ENCODE results near the gene FBXO21. TPM values are rescaled to one million over a fixed set of nuclear protein-coding genes. Genes with fewer than 3 reads are reported as not detected.

The FBXO21 gene
- total and polyA plus RNA-seq, 7 experiments from 2014 or later: 30.4 to 62.9 (median 51.4) TPM

GRCh38 chr12:117119592-117120198, 70.6 kb downstream of the FBXO21 start:
- H3K36me3 ChIP-seq (ENCODE audit: control insufficient read depth in 2 of 3, insufficient read depth in 3 of 3, low read length in 3 of 3): no peaks in the 10 kb centered on the region
- Mint-ChIP-seq H3K36me3 (no peaks in the 10 kb centered on the region), H3K4me3 (no peak overlapping the region), H3K9me3 (no peaks in the 10 kb centered on the region), H3K27me3 (no peaks in the 10 kb centered on the region), H3K4me1 (peaks cover 0 to 4% (median 0%) of the 10 kb centered on the region in 7 donors), H3K27ac (no peak overlapping the region)
- intact Hi-C loops (cut with micrococcal nuclease): loop anchor here in 1 of 2 donors (1.0 to 2.0 kb wide), 2 partner anchors 94 to 417 kb away; no protein-coding TSS in a partner anchor
- no peak overlapping the region for H3K4me3 ChIP-seq (ENCODE audit: low read length)
- POLR2A ChIA-PET: no interaction called here
- H3K27ac ChIP-seq (ENCODE audit: low read depth, low read length): no peak overlapping the region
- no peaks in the 10 kb centered on the region for H3K9me3 ChIP-seq (ENCODE audit: control insufficient read depth in 2 of 3, low read length in 3 of 3)
- H3K4me1 ChIP-seq (ENCODE audit: control insufficient read depth in 2 of 2, insufficient read depth in 2 of 2, low read length in 2 of 2): no peaks in the 10 kb centered on the region
- CTCF ChIA-PET: interaction anchor here (0.6 to 1.6 kb wide), 5 partner anchors 21 to 418 kb away, joined by 3 to 7 read pairs (median 5); no protein-coding TSS in a partner anchor
- DNase-seq (peak in 4 of 9 donors; percentile 17 to 43 (median 21)), ATAC-seq (peak; percentile 51)
- no peaks in the 10 kb centered on the region for H3K27me3 ChIP-seq (ENCODE audit: control insufficient read depth in 2 of 2, insufficient read depth in 2 of 2, low read length in 2 of 2)

GRCh38 chr12:117118838-117119591, 71.3 kb downstream of the FBXO21 start:
- Mint-ChIP-seq H3K27me3 (no peaks in the 10 kb centered on the region), H3K4me1 (peaks cover 0 to 3% (median 0%) of the 10 kb centered on the region in 7 donors), H3K9me3 (no peaks in the 10 kb centered on the region), H3K27ac (no peak overlapping the region), H3K36me3 (no peaks in the 10 kb centered on the region), H3K4me3 (no peak overlapping the region)
- no peak overlapping the region for H3K27ac ChIP-seq (ENCODE audit: low read depth, low read length)
- H3K27me3 ChIP-seq (ENCODE audit: control insufficient read depth in 2 of 2, insufficient read depth in 2 of 2, low read length in 2 of 2): no peaks in the 10 kb centered on the region
- no peaks in the 10 kb centered on the region for H3K9me3 ChIP-seq (ENCODE audit: control insufficient read depth in 2 of 3, low read length in 3 of 3)
- ChIA-PET CTCF (interaction anchor here (0.6 to 0.8 kb wide), 2 partner anchors 21 to 417 kb away, joined by 3 to 4 read pairs; no protein-coding TSS in a partner anchor), POLR2A (no interaction called here)
- no peak for ATAC-seq
- DNase-seq: no peak
- intact Hi-C loops (cut with micrococcal nuclease): loop anchor here in 1 of 2 donors (1.0 to 2.0 kb wide), 2 partner anchors 94 to 416 kb away; no protein-coding TSS in a partner anchor
- no peak overlapping the region for H3K4me3 ChIP-seq (ENCODE audit: low read length)
- H3K36me3 ChIP-seq (ENCODE audit: control insufficient read depth in 2 of 3, insufficient read depth in 3 of 3, low read length in 3 of 3): no peaks in the 10 kb centered on the region
- no peaks in the 10 kb centered on the region for H3K4me1 ChIP-seq (ENCODE audit: control insufficient read depth in 2 of 2, insufficient read depth in 2 of 2, low read length in 2 of 2)

- H3K36me3 Mint-ChIP-seq: peaks cover 0 to 3% (median 0%) of the 10 kb centered on the region in 5 donors
- H3K4me1 Mint-ChIP-seq: no peaks in the 10 kb centered on the region
- POLR2A ChIA-PET: no interaction called here
- Histone ChIP-seq H3K27ac (ENCODE audit: low read depth, low read length) (no peak overlapping the region), H3K27me3 (ENCODE audit: control insufficient read depth in 2 of 2, insufficient read depth in 2 of 2, low read length in 2 of 2) (no peaks in the 10 kb centered on the region), H3K4me1 (ENCODE audit: control insufficient read depth in 2 of 2, insufficient read depth in 2 of 2, low read length in 2 of 2) (no peaks in the 10 kb centered on the region), H3K4me3 (ENCODE audit: low read length) (no peak overlapping the region), H3K36me3 (ENCODE audit: control insufficient read depth in 2 of 3, insufficient read depth in 3 of 3, low read length in 3 of 3) (no peaks in the 10 kb centered on the region), H3K9me3 (ENCODE audit: control insufficient read depth in 2 of 3, low read length in 3 of 3) (no peaks in the 10 kb centered on the region)
- no peak overlapping the region for H3K27ac Mint-ChIP-seq
- H3K9me3 Mint-ChIP-seq: no peaks in the 10 kb centered on the region
- DNase-seq (no peak), ATAC-seq (no peak)
- peaks cover 0 to 12% (median 0%) of the 10 kb centered on the region in 5 donors for H3K27me3 Mint-ChIP-seq
- intact Hi-C loops (cut with micrococcal nuclease): no loop called here
- no peak overlapping the region for H3K4me3 Mint-ChIP-seq
- CTCF ChIA-PET: no interaction called here
Measured at GRCh38 chr12:117114784-117115183, 75.5 kb downstream of the FBXO21 start.

- Mint-ChIP-seq H3K9me3 (no peaks in the 10 kb centered on the region), H3K27ac (peak overlapping the region in 1 of 9 donors; percentile 64), H3K36me3 (peaks cover 0 to 5% (median 0%) of the 10 kb centered on the region in 5 donors), H3K27me3 (peaks cover 0 to 17% (median 0%) of the 10 kb centered on the region in 5 donors), H3K4me1 (no peaks in the 10 kb centered on the region), H3K4me3 (no peak overlapping the region)
- ChIA-PET POLR2A (no interaction called here), CTCF (no interaction called here)
- intact Hi-C loops (cut with micrococcal nuclease): no loop called here
- DNase-seq (no peak), ATAC-seq (no peak)
- no peaks in the 10 kb centered on the region for H3K36me3 ChIP-seq (ENCODE audit: control insufficient read depth in 2 of 3, insufficient read depth in 3 of 3, low read length in 3 of 3)
- H3K27me3 ChIP-seq (ENCODE audit: control insufficient read depth in 2 of 2, insufficient read depth in 2 of 2, low read length in 2 of 2): no peaks in the 10 kb centered on the region
- no peaks in the 10 kb centered on the region for H3K4me1 ChIP-seq (ENCODE audit: control insufficient read depth in 2 of 2, insufficient read depth in 2 of 2, low read length in 2 of 2)
- H3K9me3 ChIP-seq (ENCODE audit: control insufficient read depth in 2 of 3, low read length in 3 of 3): no peaks in the 10 kb centered on the region
- H3K4me3 ChIP-seq (ENCODE audit: low read length): no peak overlapping the region
- no peak overlapping the region for H3K27ac ChIP-seq (ENCODE audit: low read depth, low read length)
Measured at GRCh38 chr12:117113231-117113630, 77.0 kb downstream of the FBXO21 start.

- no peak overlapping the region for H3K27ac Mint-ChIP-seq
- H3K4me1 Mint-ChIP-seq: no peaks in the 10 kb centered on the region
- no peak overlapping the region for H3K4me3 Mint-ChIP-seq
Measured at GRCh38 chr12:117111821-117112595, 78.3 kb downstream of the FBXO21 start.

GRCh38 chr12:117111386-117111785, 78.9 kb downstream of the FBXO21 start:
- Mint-ChIP-seq H3K36me3 (peaks cover 0 to 5% (median 0%) of the 10 kb centered on the region in 5 donors), H3K27me3 (peaks cover 0 to 29% (median 0%) of the 10 kb centered on the region in 5 donors), H3K27ac (no peak overlapping the region), H3K4me1 (no peaks in the 10 kb centered on the region), H3K9me3 (no peaks in the 10 kb centered on the region), H3K4me3 (no peak overlapping the region)
- no peak overlapping the region for H3K4me3 ChIP-seq (ENCODE audit: low read length)
- ChIA-PET CTCF (no interaction called here), POLR2A (no interaction called here)
- intact Hi-C loops (cut with micrococcal nuclease): no loop called here
- DNase-seq (no peak), ATAC-seq (peak; percentile 45)
- H3K36me3 ChIP-seq (ENCODE audit: control insufficient read depth in 2 of 3, insufficient read depth in 3 of 3, low read length in 3 of 3): no peaks in the 10 kb centered on the region
- no peak overlapping the region for H3K27ac ChIP-seq (ENCODE audit: low read depth, low read length)
- H3K4me1 ChIP-seq (ENCODE audit: control insufficient read depth in 2 of 2, insufficient read depth in 2 of 2, low read length in 2 of 2): no peaks in the 10 kb centered on the region
- H3K27me3 ChIP-seq (ENCODE audit: control insufficient read depth in 2 of 2, insufficient read depth in 2 of 2, low read length in 2 of 2): no peaks in the 10 kb centered on the region
- no peaks in the 10 kb centered on the region for H3K9me3 ChIP-seq (ENCODE audit: control insufficient read depth in 2 of 3, low read length in 3 of 3)

More at GRCh38 chr12:117111821-117112595, 78.3 kb downstream of the FBXO21 start:
- no peak overlapping the region for H3K4me3 ChIP-seq (ENCODE audit: low read length)
- Mint-ChIP-seq H3K27me3 (peaks cover 0 to 26% (median 0%) of the 10 kb centered on the region in 5 donors), H3K9me3 (no peaks in the 10 kb centered on the region), H3K36me3 (peaks cover 0 to 5% (median 0%) of the 10 kb centered on the region in 5 donors)
- CTCF ChIA-PET: no interaction called here
- no peaks in the 10 kb centered on the region for H3K27me3 ChIP-seq (ENCODE audit: control insufficient read depth in 2 of 2, insufficient read depth in 2 of 2, low read length in 2 of 2)
- H3K27ac ChIP-seq (ENCODE audit: low read depth, low read length): no peak overlapping the region
- POLR2A ChIA-PET: no interaction called here
- H3K36me3 ChIP-seq (ENCODE audit: control insufficient read depth in 2 of 3, insufficient read depth in 3 of 3, low read length in 3 of 3): no peaks in the 10 kb centered on the region
- ATAC-seq (peak; percentile 20), DNase-seq (no peak)
- no peaks in the 10 kb centered on the region for H3K9me3 ChIP-seq (ENCODE audit: control insufficient read depth in 2 of 3, low read length in 3 of 3)
- no peaks in the 10 kb centered on the region for H3K4me1 ChIP-seq (ENCODE audit: control insufficient read depth in 2 of 2, insufficient read depth in 2 of 2, low read length in 2 of 2)
- intact Hi-C loops (cut with micrococcal nuclease): no loop called here
